Stimulated activated CD4-positive, alpha-beta T cell treated with anti-CD3 and anti-CD28 coated beads, Interleukin-2, amount 100 ng/mL, for 4 hours (primary cell): Measurements from ENCODE around the gene CALML3.

Source experiments
- DNase-seq: peaks from one replicate; pipeline ENCODE4 v3.0.0-alpha.2; 2020; ENCODE audit warnings: low read depth

Gene CALML3

DNA sequence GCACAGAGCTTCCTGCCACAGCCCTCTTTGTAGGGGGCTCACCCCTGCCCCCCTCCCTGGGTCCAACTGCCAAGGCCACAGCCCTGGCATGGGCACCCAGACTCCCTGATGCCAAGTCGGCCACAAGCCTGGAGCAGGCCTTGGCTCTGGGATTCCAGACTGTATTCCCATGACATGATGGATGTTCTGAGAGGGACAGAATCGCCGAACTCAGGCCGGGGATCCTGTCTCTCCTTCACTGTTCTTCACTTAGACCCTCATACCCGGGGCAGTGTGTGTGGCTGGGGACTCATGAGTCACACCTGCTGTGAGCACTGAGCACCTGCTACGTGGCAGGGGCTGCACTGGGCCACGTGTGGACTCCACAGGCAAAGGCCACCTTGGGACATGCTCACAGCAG is 33.3 kb upstream of the CALML3 start:
- DNase-seq, result no peak

DNA sequence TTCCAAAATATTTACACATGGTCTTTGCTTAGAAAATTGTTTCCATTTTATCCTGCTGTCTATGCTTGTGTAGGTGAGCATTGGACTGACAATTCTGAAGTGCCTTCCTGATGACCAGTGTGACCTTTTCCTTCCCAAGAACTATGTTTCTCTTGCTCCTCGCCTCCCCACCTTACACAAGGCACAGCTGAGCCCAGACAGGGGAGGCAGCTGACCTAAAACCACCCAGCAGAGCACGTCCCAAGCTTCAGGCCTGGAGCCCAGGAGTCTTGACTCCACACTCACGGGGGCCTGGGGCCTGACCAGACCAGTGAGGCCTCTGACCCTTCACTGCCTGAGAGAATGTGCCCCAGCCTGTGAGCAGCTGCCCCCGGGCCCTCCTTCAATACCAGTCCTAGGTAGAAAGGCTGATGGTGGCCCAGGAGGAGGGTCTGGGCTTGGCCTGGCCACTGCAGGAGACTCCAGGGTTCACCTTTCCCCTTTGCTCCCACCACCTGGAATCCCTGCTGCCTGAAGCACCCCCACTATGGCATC is 32.4 kb upstream of the CALML3 start:
- DNase-seq, result no peak

DNA sequence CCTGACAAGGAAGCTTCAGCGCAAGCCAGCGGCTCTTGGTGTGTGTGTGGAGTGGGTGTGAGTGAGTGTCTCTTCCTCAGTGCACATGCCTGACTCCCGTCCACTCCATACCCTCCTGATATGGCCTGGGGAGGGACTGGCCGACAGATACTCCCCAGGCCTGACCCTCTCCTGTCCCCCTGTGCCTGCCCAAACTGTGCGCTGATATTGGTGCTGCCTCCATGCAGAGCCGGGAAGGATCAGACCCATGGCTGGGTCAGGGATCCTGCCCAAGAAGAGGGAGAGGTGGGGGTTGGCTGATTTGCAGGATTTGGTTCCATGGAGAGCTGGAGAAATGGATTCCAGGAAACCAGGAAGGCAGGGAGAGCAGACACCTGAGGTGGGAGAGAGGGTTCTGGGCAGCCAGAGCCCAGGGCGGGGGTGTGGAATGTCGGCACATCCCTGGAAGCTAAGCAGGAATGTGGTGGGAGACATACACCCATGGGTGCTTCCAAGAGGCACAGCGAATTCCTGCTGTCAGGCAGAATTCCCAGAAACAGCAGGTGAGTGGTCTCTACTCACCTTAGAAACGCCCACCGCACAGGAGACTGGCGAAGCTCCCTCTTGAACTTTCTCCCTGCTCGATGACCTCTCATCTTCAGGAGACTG is 31.7 kb upstream of the CALML3 start:
- DNase-seq, result no peak

DNA sequence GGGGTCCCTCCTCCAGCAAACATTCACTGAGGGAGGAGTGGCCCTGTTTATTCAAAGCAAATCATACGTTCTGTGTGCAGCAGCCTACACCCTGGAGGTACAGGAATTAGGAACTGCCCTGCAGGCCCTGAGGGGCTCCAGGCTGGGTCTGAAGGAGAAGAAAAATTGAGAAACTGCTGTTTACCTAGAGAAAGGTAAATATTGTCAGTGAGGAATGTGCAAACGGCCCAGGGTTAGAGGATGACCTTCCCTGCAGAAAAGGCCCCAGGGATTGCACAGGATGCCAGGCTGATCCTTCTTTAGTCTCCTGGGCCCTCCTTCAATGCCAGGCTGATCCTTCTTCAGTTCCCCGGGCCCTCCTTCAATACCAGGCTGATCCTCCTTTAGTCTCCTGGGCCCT is 31.1 kb upstream of the CALML3 start:
- no peak for DNase-seq

DNA sequence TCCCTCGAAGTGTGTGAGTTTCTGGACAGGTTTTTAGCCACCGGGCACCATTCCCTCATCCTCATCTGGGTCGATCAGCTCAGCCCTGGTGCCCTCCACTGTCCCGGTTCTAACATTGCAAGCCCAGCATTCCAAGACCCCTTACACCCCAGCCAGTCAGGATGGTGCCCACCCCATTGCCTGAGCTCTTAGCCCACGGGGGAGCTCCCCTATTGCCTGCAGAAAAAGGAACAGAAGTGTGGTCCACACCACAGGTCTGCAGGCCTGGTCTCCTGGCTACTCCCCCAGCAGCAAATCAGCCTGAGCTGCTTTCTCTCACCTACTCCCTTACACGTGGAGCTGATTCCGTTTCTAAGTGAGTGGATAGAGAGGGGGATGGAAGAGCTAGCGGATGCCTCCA is 30.1 kb upstream of the CALML3 start:
- no peak for DNase-seq

DNA sequence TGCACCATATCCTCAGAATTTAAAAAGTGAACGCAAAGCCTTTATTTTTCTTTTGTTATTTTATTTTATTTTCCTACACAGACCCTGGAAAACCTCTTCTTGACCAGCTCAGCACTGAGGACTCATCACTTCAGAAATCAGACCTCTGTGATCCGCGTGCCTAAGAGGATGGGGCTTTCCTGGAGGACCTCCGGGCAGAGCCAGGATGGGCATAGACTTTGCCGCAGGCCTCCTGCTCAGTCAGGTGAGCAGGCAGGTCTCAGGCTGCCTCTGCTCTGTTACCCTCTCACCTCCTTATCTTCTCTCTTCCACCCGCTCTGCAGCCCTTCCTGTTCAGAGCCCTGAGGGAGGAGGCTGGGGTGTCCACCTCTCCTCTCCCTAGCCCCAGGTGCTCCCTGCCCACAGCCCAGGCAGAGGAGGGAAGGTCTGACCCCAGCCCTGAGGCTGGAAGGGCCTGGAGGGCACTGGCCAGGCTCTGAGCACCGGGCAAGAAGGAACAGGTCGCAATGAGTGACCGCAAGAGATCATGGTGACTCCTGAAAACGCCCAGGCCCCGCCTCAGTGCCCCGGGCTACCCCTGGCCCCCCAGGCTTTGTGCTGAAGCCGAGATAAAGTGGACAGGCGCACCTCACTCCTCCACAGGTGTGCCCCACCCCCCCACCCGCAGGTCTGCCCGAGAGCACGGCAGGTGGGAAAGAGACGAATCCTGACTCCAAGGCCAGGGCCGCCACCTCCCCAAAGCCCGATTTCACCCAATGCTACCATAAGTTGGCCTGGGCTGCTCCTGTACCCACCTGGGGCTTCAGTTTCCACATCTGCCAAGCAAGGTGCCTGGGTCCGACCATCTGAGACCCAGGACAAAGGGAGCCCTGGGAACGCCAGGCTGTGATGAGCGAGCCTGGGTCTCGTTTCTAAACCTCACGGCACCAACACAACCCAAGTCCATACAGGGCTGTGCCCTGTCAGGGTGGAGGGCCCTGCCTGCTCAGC is 28.2 kb upstream of the CALML3 start:
- no peak for DNase-seq

DNA sequence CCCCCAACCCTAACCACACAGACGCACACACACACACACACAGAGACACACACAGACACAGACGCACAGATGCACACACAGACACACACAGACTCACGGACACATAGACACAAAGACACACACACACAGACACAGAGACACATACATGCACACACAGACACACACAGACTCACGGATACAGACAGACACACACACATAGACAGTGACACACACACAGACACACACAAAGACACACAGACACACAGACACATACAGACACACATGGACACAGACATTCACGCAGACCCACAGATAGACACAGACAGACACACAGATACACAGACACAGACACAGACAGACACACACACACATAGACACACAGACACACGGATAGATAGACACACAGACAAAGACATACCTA is 27.5 kb upstream of the CALML3 start:
- DNase-seq, result no peak

DNA sequence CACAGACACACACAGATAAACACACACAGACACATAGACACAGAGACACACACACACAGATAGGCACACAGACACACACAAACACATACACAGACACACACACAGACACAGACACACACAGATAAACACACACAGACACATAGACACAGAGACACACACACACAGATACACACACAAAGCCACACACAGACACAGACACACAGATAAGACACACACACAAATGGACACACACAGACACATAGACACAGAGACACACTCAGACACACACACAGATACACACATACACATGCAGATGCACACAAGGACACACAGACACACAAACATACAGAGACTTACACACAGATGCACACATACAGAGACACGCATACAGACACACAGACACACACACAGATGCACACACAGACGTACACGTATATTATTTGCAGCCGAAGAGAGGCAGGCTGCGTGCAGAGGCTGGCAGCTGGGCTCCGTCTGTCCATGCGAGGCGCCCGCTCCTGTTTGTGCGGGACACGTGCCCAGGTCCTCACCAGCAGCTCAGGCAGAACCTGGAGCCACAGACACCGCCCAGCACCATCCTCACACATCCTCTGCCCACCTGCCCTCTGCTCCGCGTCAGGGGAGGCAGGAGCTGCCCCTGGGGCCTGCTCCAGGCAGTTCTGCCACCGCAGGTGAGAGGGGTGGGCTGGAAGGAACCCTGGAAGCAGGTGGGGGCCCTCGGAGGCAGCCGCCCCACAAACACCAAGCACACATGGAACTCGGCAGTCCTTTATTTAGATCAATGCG is 26.6 kb upstream of the CALML3 start:
- DNase-seq, result no peak

DNA sequence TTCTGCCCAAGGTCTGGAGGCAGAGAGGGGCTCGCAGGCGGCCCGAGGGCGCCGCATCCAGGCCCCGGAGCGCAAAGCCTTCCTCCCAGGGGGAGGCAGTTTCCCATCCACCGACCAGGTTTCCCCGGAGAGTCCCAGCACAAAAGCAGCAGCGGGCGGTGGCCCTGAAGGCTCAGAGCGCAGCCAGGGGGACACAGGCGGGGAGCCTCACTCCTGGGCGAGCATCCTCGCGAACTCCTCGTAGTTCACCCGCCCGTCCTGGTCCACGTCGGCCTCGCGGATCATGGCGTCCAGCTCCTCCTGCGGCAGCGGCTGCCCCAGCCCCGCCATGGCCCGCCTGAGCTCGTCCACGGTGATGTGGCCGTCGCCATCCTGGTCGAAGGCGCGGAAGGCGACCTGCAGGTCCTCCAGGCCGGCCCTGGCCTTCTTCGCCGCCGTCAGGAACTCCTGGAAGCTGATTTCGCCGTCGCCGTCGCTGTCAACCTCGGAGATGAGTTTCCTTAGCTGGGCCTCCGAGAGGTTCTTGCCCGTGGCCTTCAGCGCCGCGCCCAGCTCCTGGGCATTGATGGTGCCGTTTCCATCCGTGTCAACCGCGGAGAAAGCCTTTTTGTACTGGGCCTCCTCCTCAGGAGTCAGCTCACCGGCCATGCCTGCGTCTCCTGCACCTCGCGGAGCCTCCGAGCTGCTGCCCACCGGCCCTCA is 25.8 kb upstream of the CALML3 start:
- no peak for DNase-seq

DNA sequence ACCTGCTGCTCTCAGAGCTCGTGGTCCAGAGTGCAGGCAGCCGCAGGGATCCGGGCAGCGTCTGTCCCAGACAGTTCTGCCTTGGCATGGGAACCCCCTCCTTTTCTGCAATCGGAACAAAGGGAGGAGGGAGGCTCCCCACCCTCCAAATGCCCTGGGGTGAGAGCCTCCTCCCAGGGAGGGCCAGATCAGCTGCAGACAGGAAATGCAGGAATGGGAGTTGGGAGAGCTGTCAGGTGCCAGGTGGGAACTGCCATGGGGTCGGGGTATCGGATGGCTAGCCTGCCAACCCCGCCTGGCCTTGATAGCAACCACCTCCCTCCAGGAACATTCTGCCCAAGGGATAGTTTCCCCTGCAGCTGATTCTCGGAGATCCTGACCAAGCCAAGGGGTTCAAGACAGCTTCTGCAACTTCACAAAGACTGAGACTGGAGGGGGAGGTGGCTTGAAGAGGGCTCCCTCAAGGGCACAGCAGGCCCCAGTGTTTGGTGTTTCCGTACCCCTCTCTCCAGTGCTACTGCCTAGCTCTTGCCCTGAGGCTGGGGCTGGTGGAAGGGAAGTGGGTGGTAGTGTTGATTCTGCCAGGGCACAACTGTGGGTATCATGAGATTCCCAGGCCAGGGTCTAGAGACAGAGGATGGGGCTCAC is 25.1 kb upstream of the CALML3 start, which contains the start of gene CALML5:
TSS of gene CALML5 (minus strand) at position 78 of the 648 bp plus-strand sequence. CDS start 132 bp downstream, outside the sequence.
- no peak for DNase-seq

DNA sequence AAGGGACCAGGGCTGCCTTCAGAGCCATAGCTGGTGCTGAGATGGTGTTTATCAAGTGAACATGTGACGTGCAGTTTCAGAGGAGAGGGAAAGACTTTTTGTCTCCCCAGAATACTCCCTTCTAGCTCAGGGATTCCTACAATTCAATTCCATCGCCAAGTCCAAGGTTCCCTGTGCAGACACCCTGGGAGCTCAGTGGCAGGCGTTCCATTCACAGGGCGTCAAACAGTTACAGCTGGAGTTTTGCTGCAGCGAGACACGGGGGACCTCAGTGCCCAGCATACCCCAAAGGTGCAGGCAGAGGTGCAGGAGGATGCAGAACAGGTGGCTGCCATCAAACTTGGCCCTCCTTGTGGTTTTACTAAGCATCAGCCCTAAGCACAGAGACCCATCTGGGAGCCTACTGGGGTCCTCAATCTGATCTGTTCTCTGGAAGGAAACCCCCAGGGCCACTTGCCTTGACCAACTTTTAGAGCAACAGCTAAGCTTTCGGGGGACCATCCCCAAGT is 24.5 kb upstream of the CALML3 start:
- DNase-seq, result no peak

DNA sequence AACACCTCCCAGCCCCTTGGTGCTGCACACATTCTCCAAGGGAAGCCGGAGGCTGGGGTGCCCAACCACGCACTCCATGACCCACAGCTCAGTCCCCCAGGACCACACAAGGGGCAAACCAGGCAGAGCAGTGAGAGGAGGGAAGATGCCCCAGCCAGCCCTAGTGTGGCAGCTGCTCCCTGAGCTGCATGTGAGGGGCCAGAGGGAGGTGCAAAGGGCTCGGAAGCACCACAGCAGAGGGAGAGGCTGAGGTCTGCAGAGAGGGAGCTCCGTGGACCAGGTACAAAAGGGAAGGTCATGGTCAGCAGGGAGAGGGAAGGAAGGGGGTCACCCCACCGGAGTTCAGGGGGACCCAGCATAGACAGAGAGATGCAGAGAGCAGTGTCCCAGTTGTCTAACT is 23.9 kb upstream of the CALML3 start:
- no peak for DNase-seq

DNA sequence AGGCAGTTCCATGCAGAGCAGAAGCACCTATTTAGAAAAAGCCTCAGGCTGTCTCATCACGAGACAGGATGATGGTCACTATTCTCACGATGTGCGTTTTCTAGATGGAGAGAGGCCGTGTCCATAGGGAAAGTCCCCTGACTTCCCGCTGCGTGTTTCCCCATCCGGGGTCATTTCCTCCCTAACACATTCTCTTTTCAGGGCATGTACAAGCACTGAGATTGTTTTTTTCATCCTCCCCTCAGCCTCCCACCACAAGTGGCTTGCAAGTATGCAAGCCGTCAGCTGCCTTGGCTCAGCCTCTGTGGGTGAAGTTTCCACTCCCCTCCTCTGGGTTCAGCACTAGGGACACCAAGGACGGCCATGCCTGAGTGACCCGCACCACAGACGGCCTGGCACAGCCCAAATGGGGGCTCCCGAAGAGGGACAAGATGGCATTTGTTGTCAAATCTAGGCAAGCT is 22.7 kb upstream of the CALML3 start:
- no peak for DNase-seq

DNA sequence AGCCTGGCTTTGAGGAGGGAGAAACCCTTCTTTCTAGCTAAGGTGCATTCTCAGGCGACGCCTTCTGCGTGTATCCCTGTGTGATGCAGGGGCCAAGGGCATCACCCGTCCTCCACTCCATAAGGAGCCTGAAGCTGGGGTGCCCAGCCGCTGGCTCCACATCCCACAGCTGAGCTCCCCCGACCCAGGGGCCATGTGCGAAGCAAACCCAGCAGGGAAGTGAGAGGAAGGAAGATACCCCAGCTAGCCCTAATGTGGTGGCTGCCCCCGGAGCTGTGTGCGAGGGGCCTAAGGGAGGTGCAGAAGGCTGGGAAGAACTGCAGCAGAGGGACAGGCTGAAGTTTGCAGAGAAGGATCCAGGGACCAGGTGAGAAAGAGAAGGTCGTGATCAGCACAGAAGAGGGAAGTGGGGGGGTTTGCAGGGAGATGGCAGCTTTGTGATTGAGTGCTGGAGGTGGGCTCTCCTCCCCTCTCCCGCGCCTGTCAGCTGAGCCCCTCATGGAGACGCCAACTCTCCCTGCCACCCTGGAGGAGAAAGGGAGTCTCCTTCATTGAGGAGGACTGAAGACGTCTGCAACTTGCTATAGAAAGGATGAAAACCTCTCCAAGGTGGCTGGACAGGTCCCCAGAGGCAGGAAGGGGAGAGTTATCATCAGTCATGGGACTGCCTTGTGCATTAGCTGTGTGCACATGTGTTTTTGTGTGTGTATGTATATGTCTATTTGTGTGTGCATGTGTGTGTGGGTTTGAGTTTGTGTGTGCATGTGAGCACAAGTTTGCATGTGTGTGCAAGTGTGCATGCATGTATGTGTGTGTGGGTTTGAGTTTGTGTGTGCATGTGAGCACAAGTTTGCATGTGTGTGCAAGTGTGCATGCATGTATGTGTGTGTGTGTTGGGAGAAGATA is 21.9 kb upstream of the CALML3 start:
- DNase-seq, result no peak

DNA sequence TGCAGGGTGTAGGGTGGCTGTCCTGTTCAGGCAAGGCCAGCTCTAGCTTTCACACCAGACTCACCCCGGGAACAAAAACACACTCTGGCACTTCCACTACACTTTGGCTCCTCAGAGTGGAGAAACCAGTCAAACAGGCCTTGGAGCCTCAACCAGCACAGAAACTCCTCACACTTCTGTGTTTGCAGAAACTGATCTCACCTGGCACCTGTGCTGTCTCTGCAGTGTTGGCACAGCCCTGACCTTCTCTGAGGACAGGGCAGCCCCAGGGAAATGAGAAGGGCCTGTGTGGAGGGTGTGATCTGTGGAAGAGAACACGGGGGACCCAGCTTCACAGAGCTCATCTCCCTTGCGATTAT is 21.3 kb upstream of the CALML3 start:
- DNase-seq, result no peak

DNA sequence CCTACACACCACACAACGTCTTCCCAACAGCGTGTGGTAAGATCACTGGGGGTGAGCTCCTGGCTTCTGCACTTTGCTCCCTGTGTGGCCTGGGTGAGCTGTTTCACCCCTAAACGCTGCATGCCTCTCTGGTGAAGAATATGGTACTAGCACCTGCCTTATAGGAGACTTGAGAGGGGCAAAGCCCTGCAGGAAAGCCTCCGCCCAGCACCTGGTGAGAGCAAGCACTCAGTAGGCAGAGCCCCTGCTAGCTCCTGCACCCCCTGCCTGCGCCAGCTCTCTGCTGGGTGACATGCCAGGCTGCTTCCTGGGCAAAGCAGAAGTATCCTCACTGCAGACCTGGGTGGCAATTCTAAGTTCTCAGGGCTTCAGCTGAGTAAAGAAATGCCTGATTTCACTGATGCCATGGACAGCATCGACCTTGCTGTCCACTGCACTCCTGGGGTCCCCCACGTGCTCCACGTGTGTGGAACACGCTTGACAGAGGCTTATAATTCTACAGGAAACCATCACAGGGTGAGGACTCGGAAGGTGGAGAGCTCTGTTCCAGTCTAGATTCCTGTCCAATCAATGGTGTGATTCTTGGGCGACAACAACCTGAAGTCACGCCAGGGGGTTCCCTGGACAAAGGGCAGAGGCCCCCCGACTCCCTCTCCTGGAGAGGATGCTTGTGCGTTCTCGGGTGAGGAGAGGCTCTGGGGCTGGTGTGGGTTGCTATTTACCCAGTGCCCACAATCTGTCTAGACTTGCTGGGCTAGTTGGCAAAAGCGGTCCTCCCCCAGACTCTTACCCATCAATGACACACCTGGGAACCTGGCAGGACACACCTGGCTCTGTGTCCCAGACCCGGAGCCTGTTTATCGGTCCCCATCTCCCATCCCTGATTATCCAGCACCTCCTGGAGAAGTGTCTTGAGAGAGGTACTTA is 20.4 kb upstream of the CALML3 start:
- no peak for DNase-seq

DNA sequence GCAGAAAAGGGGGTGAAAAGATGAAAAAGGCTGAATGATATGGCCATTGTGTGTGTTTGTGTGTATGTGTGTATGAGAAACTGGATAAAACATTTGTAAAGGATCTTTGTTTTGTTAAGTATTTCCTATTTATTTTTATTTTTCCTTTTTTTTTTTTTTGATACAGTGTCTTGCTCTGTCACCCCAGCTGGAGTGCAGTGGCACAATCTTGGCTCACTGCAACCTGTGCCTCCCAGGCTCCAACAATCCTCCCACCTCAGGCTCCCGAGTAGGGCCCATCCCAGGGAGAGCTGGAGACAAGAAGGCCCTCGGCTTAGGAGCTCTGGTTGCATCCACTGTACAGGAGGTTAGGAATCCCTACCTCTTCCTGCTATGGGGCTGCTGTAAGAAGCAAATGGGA is 18.5 kb upstream of the CALML3 start:
- DNase-seq, result no peak

DNA sequence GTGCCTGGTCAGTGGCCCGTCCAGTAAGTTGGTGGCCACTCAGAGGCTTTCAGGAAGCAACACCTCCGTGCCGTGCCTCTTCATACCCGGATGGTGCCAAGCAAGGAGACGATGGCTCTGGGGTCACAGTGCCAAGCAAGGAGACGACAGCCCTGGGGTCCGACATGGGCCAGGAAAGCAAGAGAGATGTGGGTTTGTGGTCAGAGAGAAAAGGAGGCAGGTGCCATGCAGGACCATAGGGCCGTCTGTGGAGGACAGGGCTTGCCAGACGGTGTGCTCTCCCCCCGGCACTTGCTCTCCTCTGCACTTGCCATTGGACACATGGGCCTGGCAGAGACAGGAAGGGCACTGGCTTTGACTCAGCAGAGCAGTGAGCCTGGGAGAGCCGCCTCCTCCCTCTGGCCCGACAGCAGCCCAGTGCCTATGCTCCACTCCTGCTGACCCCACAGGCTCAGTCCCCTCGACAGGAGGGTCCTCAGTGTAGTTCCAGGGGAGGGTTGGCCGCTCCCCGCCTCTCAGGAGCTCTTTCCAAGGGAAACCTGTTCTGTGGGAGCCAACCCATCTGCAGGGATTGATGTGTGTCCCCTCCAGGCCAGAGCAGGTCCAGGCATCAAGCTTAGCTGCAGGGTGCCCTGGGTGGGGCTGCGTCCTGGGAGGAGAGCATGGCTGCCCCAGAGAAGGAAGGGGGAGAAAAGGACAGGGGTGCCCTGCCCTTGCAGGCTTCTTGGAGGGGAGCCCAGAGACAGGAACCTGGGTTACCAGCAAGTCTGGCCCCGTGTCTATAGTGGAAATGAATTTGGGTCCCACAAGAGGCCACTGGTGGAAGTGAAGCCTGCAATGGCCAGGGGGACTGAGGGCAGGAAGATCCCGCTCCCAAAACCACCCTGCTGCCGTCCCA is 17.8 kb upstream of the CALML3 start:
- no peak for DNase-seq
